Glutamatergic neuron (in vitro differentiated cells): ENCODE measurements around the gene SPATA6. TPM values are rescaled to one million over a fixed set of nuclear protein-coding genes. Genes with fewer than 3 reads are reported as not detected.
"Not testable (repeated sequence)": the region's sequence is repeated elsewhere in the genome, so short reads cannot be mapped to it uniquely, and the experiment has no call there.

Experiments used
- DNase-seq: peaks from one replicate; pipeline ENCODE4 v3.0.0; 2022
- H3K27ac Mint-ChIP-seq: one replicate; pipeline ENCODE4 v1.8.0; 2020; ENCODE audit warnings: mild to moderate bottlenecking, mixed read lengths, inconsistent platforms; ENCODE audit not compliant: unreplicated experiment
- H3K27me3 Mint-ChIP-seq: one replicate; pipeline ENCODE4 v1.8.0; 2020; ENCODE audit warnings: mild to moderate bottlenecking, moderate library complexity, mixed read lengths, inconsistent platforms; ENCODE audit not compliant: unreplicated experiment
- H3K36me3 Mint-ChIP-seq: one replicate; pipeline ENCODE4 v1.8.0; 2020; ENCODE audit warnings: mild to moderate bottlenecking, mixed read lengths, inconsistent platforms; ENCODE audit not compliant: unreplicated experiment
- H3K4me1 Mint-ChIP-seq: one replicate; pipeline ENCODE4 v1.8.0; 2020; ENCODE audit warnings: mild to moderate bottlenecking, low read depth, mixed read lengths, inconsistent platforms; ENCODE audit not compliant: unreplicated experiment
- H3K4me3 Mint-ChIP-seq: one replicate; pipeline ENCODE4 v1.8.0; 2020; ENCODE audit warnings: mild to moderate bottlenecking, mixed read lengths, inconsistent platforms; ENCODE audit not compliant: unreplicated experiment
- H3K9me3 Mint-ChIP-seq: one replicate; pipeline ENCODE4 v1.8.0; 2020; ENCODE audit warnings: mild to moderate bottlenecking, moderate library complexity, mixed read lengths, inconsistent platforms; ENCODE audit not compliant: unreplicated experiment
- CTCF ChIP-seq: fragments of 200-600 bp; sonication (generic); IDR thresholded peaks from one replicate; pipeline ENCODE4 v1.5.0; 2021; ENCODE audit not compliant: partially characterized antibody, unreplicated experiment
- total RNA-seq: library from RNA; stranded (reverse); fragmentation: NEBNext Ultra II Directional; extraction: Animal tissue kit (Norgen Biotek cat#: 25700); gene quantifications from one replicate; pipeline ENCODE4 v1.2.1, GENCODE V29; 2021; ENCODE audit not compliant: unreplicated experiment

SPATA6 gene
- total RNA-seq, 1 donor from 2014 or later, result 11.3 TPM

GRCh38 chr1:48492392-48492791, 20.4 kb upstream of the SPATA6 start:
- Mint-ChIP-seq H3K9me3 (no peaks in the 10 kb centered on the region), H3K27ac (no peak overlapping the region), H3K27me3 (peaks cover 2% of the 10 kb centered on the region), H3K36me3 (no peaks in the 10 kb centered on the region), H3K4me1 (no peaks in the 10 kb centered on the region), H3K4me3 (no peak overlapping the region)
- DNase-seq, result no peak
- TF ChIP-seq CTCF, result no peak

- TF ChIP-seq CTCF, result no peak
- Mint-ChIP-seq H3K36me3 (no peaks in the 10 kb centered on the region), H3K4me3 (no peak overlapping the region), H3K9me3 (no peaks in the 10 kb centered on the region), H3K27me3 (peaks cover 2% of the 10 kb centered on the region), H3K4me1 (no peaks in the 10 kb centered on the region), H3K27ac (no peak overlapping the region)
- no peak for DNase-seq
Measured at GRCh38 chr1:48488721-48489120, 16.7 kb upstream of the SPATA6 start.

- Mint-ChIP-seq H3K27me3 (no peaks in the 10 kb centered on the region), H3K36me3 (peaks cover 13% of the 10 kb centered on the region), H3K27ac (peak overlapping the region; percentile 57), H3K9me3 (peaks cover 5% of the 10 kb centered on the region), H3K4me1 (peaks cover 3% of the 10 kb centered on the region), H3K4me3 (no peak overlapping the region)
- no peak for TF ChIP-seq CTCF
- DNase-seq, result no peak
Measured at GRCh38 chr1:48480504-48480903, 8.5 kb upstream of the SPATA6 start.

- H3K27me3 Mint-ChIP-seq, H3K4me1 Mint-ChIP-seq, H3K4me3 Mint-ChIP-seq, DNase-seq, H3K9me3 Mint-ChIP-seq: not testable (repeated sequence)
- peak overlapping the region; percentile 48 for H3K27ac Mint-ChIP-seq
- peaks cover 13% of the 10 kb centered on the region for H3K36me3 Mint-ChIP-seq
Measured at GRCh38 chr1:48480023-48480422, 8.0 kb upstream of the SPATA6 start.

DNA sequence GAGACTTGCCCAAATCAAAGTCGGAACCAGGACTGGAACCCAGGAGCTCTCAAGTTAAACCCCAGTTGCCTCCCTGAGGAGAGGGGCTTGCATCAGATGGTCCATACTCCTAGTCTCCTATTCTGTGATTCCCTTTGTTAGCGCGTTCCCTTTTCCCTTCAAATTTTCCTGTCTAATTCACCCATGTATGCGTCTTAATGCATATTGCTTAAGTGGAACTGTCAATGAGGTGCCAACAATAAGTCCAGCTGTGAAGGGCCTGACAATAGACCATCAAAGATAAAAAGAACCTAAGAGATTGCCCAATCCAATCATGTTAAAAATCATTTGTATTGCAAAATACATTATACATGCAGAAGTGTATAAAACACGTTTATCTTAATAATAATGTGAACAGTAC, 634 bp upstream of the SPATA6 start:
- DNase-seq, result no peak
- Mint-ChIP-seq H3K4me3 (peak overlapping the region; percentile 81), H3K36me3 (peaks cover 17% of the 10 kb centered on the region), H3K9me3 (peaks cover 8% of the 10 kb centered on the region), H3K27ac (peak overlapping the region; percentile 74), H3K27me3 (peaks cover 6% of the 10 kb centered on the region), H3K4me1 (peaks cover 2% of the 10 kb centered on the region)
- TF ChIP-seq CTCF, result no peak
